ENCODE measurements around the gene DND1. TPM values are rescaled to one million over a fixed set of nuclear protein-coding genes. Genes with fewer than 3 reads are reported as not detected.
"Not testable (repeated sequence)": the region's sequence is repeated elsewhere in the genome, so short reads cannot be mapped to it uniquely, and the experiment has no call there.

Gene DND1
- polyA plus RNA-seq, 3 donors = 0.44 to 0.58 TPM; not detected in 1

GRCh38 chr5:140672455-140673186, 755 bp downstream of the DND1 start:
- no peak for DNase-seq

- DNase-seq = no peak
Measured at GRCh38 chr5:140671472-140672125, 1.8 kb downstream of the DND1 start.

DNA sequence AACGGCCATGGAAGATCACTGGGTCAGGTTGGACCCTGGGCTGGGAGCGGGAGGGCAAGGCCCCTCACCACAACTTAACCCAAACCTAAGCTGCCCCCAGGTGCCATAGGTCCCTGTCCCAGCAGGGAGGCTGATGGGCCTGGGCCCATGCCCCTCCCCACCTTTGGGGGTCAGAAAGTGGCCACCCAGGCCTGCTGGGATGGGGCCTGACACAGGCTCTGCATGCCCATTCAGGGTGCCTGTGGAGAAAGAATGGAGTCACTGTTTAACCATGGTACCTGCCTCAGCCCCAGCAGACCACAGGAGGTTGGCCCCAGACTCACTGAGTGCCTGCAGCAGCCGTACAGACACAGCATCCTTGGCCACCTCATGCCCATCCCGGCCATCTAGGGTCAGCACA, 2.3 kb downstream of the DND1 start:
- DNase-seq = not testable (repeated sequence)

DNA sequence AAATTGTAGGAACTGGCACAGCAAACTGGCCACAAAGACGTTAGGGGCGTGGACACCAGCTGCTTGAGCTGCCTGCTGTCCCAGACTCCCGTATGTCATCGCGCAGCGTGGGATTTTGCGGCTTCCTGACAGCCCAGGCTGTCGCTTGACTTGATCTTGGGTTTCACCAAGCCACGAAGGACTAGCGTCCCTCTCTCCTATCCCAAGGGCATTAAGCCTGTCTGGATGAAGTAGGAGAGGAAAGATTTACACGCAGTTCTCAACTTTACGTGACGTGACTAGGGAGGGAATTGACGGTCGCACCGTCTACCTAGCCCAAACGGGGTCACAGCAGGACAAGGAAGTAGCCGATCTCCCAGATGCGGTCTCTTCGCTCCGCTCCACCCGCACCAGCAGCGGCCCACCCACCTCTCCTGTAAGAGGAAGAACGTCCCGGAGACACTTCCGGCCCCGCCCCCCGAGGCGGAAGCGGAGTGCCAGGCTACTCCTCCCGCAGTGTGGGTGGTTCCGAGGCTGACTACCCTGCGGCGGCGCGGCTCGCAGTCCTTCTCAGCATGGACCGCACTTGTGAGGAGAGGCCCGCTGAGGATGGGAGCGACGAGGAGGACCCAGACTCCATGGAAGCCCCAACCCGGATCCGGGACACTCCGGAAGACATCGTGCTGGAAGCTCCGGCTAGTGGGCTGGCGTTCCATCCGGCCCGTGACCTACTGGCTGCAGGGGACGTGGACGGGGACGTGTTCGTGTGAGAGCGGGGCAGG, 8.8 kb downstream of the DND1 start, which contains the start of gene WDR55:
TSS of gene WDR55 (plus strand) at position 546 of the 761 bp plus-strand sequence. CDS start at position 555, 9 bp downstream.
- DNase-seq = peak; percentile 93

GRCh38 chr5:140664030-140664358, 9.4 kb downstream of the DND1 start:
- DNase-seq = no peak

GRCh38 chr5:140660371-140660770, 13.0 kb downstream of the DND1 start:
- DNase-seq = not testable (repeated sequence)

DNA sequence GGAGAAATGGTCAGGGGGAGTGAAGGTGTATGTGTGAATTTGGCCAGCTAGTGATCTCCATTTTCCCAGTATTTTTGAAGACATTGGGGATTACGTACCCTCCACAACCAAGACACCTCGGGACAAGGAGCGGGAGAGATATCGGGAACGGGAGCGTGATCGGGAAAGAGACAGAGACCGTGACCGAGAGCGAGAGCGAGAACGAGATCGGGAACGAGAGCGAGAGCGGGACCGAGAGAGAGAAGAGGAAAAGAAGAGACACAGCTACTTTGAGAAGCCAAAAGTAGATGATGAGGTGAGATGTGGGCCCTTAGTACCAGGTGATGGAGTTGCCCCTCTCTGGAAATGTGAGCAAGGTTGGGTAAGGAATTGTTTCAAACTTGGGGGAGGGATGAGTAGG, 14.5 kb downstream of the DND1 start:
- DNase-seq = no peak

- DNase-seq = no peak
Measured at GRCh38 chr5:140647042-140647419, 26.3 kb downstream of the DND1 start.

GRCh38 chr5:140642718-140643117, 30.7 kb downstream of the DND1 start:
- DNase-seq = no peak

DNA sequence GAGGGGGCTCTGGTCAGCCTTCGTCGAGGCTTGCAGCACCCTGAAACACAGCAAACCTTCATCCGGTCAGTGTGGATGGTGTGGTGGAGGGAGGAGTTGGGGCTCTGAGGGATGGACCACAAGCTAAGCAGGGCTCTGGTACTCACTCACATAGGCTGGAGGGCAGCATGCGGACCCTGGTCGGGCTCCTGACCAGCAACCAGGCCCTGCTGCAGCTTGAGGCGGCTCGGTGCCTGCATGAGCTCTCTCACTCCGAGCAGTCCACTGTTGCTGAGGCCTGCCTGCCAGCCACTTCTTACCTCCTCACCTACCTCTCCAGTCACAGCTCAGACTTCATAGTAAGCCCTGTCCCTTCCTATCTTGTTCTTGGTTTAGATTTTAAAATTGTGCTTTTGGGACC, 31.7 kb downstream of the DND1 start:
- DNase-seq = no peak

DNA sequence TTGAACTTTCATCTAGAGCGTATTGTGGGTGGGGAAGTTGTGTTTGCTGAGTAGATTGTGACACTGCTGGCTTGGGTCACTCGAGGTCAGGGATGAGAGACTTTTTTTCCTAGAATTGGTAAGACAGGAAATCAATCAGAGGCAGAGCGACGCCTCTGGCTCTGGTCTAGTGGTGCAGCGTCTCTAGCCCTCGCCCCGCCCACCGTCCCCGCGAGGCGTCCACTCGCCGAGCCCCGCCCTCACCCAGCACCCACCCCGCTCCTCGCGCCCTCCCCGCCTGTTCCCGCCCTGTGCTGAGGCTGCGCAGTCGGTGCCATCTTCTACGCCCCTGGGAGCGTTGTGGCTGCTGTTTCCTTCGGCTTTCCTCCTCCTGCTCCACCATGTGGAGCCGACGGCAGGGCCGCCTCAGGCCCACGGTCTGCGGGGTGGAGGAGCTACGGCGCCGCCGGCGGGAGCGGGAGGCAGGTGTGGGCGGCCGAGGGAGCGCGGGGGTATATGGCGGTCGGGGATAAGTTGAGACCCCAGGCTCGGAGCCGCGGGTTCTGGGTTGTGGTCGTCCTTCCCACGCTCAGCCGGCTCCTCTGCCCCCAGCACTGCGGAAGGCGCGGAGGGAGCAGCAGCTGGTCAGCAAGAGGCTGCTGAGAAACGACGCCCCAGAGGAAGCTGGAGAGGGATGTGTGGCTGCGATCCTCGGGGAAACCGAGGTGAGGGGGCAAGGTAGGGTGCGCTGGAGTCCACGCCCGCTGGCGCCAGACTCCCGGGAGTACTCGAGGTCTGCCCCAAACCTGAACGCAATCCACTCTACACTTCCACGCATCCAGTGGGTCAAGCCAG, 34.0 kb downstream of the DND1 start, which contains the start of gene TMCO6:
TSS of gene TMCO6 (plus strand) at position 304 of the 834 bp plus-strand sequence. CDS start at position 381, 77 bp downstream.
- peak; percentile 93 for DNase-seq

GRCh38 chr5:140638898-140639147, 34.6 kb downstream of the DND1 start:
- DNase-seq = not testable (repeated sequence)

- no peak for DNase-seq
Measured at GRCh38 chr5:140637371-140638100, 35.8 kb downstream of the DND1 start.

DNA sequence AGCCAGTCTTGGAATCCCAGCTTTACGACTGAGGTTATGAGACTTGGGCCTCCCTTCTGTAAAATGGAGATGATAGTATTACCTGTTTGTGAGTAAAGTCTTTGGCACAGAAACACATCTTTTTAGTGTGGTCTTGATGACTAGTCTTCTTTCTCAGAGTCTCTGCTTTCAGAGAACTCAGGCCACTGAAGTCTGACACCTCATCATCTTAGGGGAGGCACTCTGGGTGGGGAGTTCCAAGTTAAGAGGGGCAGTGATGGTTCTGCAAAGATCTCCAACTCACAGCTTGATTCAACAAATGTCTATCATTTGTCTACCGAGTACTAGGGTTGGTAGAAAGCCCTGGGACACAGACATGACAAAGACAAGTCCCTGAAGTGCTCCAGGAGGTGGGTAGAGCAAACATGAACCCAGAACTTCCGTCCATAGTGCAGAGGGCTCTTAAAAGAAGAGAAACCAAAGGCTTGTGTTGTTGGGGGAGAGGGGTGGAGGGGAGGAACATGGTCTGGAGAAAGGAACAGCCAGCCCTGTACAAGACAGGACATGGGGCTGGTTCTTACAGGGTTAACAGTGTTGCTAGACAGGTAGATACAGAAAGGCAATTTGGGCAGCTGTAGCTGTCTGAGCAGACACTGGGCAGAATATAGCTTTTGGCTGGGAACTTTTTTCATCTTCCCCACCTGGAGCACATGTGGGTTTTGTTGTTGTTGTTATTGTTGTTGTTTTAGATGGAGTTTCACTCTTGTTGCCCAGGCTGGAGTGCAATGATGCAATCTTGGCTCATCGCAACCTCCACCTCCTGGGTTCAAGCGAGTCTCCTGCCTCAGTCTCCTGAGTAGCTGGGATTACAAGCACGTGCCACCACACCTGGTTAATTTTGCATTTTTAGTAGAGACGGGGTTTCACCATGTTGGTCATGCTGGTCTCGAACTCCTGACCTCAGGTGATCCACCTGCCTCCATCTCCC, 37.8 kb downstream of the DND1 start:
- no peak for DNase-seq

DNA sequence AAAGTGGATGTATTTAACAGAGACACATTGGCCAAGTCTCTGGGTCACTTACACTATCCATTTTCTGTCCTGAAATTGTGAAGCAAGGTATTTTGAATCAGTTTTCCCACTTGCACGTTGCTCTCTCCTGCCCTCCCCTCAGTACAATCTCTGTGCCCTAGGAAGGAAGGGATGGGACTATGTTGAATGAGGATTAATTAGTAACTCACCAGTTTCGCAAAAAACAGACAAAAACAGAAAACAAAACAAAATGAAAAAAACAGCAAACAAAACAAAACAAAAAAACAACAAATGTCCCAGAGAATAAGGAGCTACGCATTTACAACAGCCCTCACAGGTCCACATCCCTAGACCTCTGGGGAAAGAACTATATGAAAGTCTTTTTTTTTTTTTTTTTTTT, 39.3 kb downstream of the DND1 start:
- DNase-seq = no peak

GRCh38 chr5:140633501-140633900, 39.9 kb downstream of the DND1 start:
- DNase-seq = no peak

GRCh38 chr5:140633021-140633471, 40.3 kb downstream of the DND1 start, which contains the start of gene CD14:
CD14 (minus strand) TSS chr5:140633175; CDS start chr5:140633071, 104 bp downstream.
- no peak for DNase-seq

- peak; percentile 19 for DNase-seq
Measured at GRCh38 chr5:140632366-140633020, 40.9 kb downstream of the DND1 start.

- DNase-seq = peak; percentile 37
Measured at GRCh38 chr5:140631831-140632365, 41.5 kb downstream of the DND1 start.

Data from renal pelvis (tissue), 4 donors.